NCI-H187 treated with DMSO at 0.1 percent for 48 hours (cell line): Measurements from ENCODE around the gene ZNF519.
"Not testable (repeated sequence)": the region's sequence is repeated elsewhere in the genome, so short reads cannot be mapped to it uniquely, and the experiment has no call there.

Experiments
- DNase-seq: peaks from one replicate; lab custom pipeline; 2025; lab: John Stamatoyannopoulos, UW

Gene ZNF519

GRCh38 chr18:14132271-14132700, at the start of gene ZNF519:
TSS of gene ZNF519 (minus strand) at chr18:14132435. CDS start at chr18:14132277, 158 bp downstream.
- DNase-seq = peak; percentile 69

- DNase-seq = no peak
These were observed 47.1 kb upstream of the ZNF519 start for GRCh38 chr18:14179306-14179705.

GRCh38 chr18:14178321-14179196, 46.3 kb upstream of the ZNF519 start:
- not testable (repeated sequence) for DNase-seq

GRCh38 chr18:14177540-14178320, 45.5 kb upstream of the ZNF519 start:
- DNase-seq = not testable (repeated sequence)

- not testable (repeated sequence) for DNase-seq
These were observed 43.2 kb upstream of the ZNF519 start for GRCh38 chr18:14175404-14175803.

- no peak for DNase-seq
These were observed 42.5 kb upstream of the ZNF519 start for GRCh38 chr18:14174706-14175085.

GRCh38 chr18:14174002-14174705, 41.9 kb upstream of the ZNF519 start:
- not testable (repeated sequence) for DNase-seq

GRCh38 chr18:14173116-14173951, 41.1 kb upstream of the ZNF519 start:
- DNase-seq = not testable (repeated sequence)

- not testable (repeated sequence) for DNase-seq
These were observed 40.2 kb upstream of the ZNF519 start for GRCh38 chr18:14172142-14173115.

- not testable (repeated sequence) for DNase-seq
These were observed 39.3 kb upstream of the ZNF519 start for GRCh38 chr18:14171301-14172141.

- DNase-seq = not testable (repeated sequence)
These were observed 38.3 kb upstream of the ZNF519 start for GRCh38 chr18:14170367-14171036.

- not testable (repeated sequence) for DNase-seq
These were observed 30.7 kb upstream of the ZNF519 start for GRCh38 chr18:14162915-14163314.

- DNase-seq = not testable (repeated sequence)
These were observed 19.4 kb upstream of the ZNF519 start for GRCh38 chr18:14151564-14152113.

- DNase-seq = not testable (repeated sequence)
These were observed 18.5 kb upstream of the ZNF519 start for GRCh38 chr18:14150766-14151165.

- not testable (repeated sequence) for DNase-seq
These were observed 17.7 kb upstream of the ZNF519 start for GRCh38 chr18:14149916-14150420.

GRCh38 chr18:14149121-14149850, 17.1 kb upstream of the ZNF519 start:
- not testable (repeated sequence) for DNase-seq
